UCSD-AML1 (cell line): Measurements from ENCODE around the gene KCNQ1OT1.

Source experiments
- DNase-seq: peaks from one replicate; lab custom pipeline; 2025; ENCODE audit not compliant: unreplicated experiment; lab: John Stamatoyannopoulos, UW

KCNQ1OT1 gene

DNA sequence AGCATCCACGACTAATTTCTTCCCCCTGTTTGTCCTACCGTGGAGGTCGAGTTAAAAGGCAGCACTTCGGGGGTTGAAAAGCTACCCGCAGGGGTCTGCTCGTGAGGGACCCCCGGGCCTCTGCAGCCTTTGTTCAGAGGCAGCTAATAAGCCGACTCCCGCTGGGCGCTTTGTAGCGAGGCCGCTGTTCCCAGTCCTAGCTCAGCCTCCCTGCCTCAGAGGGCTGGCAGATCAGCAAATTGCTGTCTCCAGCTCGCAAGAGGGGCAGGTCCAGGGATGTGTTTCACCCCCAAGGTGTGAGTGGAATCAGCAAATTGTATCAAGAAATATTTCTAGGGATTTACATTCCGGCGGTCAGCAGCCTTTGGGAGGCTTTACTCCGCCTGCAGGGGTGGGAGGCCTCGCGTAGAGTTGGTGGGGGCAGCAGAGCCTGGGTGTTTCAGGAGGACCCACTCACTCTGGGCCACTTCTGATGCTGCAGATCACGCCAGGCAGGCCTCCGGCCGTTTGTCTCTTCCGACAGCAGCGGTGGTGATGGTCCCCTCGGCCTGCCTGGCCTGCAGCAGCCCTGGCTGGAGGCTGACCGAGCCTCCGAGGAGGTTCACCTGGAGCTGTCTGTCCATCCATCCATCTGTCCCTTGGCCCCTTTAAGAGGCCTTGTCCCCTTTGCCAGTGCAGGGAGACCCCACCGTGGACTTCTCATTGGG, 21.6 kb upstream of the KCNQ1OT1 start:
- DNase-seq, result no peak

DNA sequence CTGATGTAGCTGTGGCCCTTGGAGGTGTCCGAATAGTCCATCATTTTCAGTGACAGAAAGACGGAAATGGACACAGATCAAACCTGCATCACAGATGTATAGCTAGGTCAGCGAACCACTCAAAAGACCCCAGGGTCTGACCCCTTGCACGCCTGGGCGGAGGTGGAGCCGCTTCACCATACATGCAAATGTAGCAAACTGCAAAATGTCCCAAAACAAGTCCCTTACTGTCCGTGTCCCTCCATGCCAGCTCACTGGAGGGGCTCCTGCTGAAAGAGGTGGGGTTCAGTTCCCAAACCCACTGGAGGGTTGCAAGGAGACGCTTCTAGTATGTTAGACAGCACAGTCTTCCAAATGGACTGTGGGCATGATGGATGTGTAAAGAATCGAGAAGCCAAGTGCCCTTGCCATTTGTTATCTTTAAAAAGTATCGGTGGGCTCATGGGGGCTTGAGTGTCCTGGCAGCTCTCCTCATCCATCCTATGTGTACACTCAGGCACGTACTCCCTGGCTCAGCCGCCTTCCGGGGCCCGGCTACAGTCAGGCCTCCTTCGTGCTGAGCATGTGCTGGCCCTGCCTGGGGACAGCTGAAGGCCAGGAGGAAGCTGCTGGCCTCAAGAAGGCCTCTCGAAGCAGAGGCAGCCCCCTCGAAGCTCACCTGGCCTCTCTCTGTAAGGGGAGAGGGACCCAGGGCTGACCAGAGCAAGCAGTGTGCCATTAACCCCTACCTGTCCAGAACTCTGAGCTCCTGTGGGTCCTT, 20.2 kb upstream of the KCNQ1OT1 start:
- no peak for DNase-seq

DNA sequence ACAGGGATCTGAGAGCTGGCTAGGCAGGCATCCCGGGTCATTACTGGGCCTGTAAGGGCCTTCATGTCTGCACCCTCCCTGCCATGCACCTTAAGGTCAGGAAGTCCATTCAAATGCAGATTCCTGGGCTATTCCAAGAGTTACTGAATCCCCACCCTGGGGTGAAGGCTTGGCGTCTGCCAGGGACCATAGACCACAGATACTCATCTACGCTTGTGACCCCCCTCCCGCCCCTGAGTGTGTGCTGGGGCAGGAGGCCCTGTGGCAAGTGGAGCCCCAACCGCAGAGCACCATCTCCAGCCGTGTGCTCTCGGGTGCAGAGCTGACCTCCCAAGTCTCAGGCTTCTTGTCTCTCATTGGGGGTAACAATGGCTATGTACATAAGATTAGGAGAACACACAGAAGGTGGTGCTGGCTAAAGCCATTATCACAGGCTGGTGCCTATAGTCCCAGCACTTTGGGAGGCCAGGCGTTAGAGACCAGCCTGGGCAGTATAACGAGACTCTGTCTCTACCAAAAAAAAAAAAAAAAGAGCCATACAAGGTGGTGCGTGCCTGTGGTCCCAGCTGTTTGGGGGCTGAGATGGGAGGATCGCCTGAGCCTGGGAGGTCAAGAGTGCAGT, 19.1 kb upstream of the KCNQ1OT1 start:
- no peak for DNase-seq

DNA sequence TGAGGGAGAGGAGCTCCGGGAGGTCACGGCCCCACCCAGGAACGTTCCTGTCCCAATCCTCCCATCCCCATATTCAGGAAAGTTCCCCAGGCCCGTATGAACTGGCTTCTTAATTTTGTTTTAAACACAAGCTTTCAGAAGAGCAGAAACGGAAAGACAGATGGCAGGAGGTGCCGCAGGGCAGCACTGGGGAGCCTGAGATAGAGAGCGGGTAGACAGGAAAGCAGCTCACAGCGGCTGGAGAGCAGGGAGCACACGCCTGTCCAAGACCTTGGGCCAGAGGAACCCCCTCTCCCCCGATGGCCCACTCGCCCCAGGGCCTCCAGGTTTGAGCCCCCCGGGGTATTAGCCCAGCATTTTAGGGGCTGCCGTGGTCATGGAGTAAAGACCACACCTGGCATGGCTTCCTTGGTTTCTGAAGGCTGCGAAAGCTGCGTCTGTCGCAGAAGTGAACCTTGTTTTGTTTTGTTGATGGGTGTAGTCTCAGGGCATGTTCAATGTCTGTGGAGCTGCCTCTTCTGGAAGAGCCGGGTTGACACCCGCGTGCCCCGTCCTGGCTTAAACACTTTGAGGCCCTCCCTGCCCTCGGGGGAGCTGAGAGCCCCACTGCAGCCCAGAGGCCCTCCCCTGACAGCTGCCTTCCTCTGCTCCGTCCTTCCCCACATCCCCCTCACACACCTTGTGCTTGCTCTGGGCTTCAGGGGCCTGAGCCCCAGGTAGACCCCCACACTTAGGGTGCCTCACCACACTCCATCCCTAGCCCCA, 17.9 kb upstream of the KCNQ1OT1 start:
- no peak for DNase-seq

DNA sequence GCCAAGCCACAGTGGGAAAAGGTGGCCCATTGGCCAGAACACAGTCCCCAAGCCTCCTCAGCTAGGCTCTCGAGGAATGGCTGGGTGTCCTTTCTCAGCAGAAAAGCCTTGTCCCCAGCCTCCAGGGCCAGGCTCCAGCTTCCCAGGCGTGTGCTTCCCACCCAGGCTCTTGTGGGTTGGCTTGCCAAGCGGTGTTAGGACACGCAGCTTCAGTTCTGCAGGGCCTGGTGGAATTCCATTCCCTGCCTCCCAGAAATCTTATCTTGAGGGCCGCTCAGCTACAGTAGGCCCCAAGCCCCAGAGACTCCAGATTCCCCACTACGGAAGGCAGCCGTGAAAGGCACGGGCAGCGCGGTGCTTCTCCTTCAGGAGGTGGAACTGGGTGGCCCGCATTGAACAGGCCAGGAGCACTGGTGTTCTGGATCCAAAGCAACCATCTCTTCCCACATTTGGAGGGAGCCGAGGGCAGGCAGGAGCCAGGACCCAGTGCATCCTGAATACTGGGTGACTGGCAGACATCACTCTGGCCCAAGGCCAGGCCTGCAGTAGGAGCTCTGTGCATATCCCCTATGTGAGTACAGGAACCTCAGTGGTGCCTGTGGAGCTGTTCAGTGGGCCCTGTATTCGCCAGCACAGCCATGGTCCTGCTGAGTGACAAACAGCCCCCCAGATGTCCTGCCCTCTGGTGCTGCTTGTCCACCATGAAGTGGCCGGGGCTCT, 16.7 kb upstream of the KCNQ1OT1 start:
- DNase-seq, result no peak

DNA sequence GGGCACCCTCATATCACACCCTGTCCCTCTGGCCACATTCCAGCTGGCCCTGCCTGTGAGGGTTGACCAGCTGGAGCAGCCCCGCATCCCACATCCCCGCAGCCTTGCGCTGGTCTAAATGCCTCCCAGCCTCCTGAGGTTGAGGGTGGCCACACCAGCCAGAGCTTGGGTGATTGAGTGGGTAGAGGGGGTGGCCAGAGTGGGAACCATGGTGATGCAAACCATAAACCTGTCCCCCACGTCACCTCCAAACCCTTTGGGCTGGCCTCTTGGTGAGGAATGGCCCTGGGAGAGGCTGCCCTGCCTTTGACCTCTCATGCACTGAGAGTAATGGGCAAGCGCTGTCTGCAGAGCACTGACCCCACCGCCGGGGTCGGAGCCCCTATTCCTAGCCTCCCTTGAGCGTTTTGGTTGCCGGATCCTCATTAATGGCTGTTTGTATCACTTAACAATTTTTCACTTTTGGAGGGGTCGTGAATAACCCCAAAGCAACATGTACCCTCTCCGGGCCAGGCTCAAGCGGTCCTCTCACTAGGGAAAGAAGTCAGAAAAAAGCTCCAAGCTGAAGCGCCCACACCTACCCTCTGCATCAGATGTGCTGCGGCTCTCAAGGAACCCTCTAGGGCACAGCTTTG, 16.0 kb upstream of the KCNQ1OT1 start:
- DNase-seq, result no peak

DNA sequence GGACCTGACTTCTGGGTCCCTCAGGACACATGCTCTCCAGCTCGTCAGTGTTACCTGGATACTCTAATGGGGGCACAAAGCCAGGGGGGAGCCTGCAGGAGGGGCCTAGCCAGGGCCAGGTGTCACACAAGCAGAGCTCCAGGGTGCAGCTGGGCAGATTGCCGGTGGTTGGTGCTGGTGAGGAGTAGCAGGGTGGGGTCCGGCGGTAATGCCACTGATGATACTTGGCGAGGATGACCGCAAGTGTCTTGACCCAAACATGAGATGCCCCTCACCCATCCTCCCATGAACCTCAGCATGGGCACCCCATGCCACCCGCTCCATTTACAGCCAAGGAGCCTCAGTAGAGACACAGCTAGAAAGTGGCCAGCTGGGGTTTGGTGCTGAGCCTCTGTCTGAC, 15.1 kb upstream of the KCNQ1OT1 start:
- DNase-seq, result no peak

DNA sequence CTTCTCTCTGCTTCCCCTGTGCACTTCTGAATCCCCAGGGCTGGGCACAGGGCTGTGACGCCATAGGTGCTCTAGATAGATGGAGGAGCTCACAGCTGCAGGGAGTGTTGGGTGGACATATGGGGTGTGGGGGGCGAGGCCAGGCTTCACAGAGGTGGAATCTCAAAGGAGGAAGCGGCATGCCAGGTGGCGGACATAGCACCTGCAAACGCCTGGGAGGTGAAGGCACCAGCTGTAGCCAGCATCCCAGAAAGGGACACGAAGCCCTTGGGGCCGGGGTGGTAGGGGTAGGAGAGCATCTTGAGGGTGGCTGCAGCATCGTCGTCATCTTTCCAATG, 14.6 kb upstream of the KCNQ1OT1 start:
- DNase-seq, result no peak

DNA sequence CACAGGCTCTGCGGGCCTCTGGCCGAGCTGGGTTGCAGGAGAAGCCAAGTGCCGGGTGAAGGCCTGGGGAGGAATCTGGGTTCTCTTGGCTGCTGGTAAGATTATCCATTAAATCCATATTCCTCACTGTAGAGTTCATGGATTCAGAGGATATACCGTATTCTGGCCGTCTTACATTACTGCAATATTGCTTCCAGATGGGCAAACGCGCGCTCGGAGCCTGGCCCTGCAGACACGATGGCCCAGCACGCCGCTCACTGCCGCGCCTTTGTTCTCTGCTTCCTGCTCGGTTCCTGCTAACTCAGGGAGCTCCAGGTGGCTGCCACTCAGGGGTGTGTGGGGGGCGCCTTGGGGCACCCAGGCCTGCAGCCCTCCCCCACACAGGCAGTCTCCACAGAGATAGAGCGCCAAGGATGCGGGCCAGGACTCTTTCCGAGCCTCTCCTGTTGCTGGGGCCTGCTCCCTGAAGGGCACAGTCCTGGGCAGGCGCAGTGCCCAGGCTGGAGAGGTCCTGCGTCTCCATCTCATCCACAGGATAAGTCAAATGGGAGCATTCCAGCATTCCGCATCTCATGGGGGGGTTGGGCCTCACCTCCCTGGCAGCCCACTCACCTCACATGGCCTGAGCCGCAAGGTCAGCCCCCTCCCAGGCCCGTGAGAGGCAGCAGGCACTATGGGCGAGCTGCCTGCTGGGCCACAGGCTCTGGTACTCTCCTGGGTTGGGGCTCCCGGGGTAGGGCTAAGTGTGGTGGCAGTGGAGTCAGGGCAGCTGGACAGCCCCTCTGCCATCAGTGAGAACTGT, 14.1 kb upstream of the KCNQ1OT1 start:
- DNase-seq, result no peak

DNA sequence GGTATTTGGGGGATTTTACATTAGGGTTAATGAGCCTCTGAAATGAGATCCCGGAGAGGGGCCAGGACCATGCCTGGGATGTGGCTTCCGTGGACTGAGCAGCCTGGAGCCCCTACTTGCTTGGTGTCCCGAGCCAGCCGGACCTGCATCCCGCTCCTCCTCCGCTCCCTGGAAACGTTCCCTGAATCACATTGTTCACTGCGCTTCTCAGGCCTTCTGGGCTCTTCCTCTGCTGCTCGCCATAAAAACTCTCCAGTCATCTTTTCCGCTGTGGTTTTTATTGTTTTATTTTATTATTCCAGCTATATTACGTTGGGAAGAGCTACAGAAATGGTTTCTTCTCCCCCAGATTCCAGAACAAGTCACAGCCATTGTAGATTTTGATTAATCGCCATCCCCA, 13.3 kb upstream of the KCNQ1OT1 start:
- no peak for DNase-seq

DNA sequence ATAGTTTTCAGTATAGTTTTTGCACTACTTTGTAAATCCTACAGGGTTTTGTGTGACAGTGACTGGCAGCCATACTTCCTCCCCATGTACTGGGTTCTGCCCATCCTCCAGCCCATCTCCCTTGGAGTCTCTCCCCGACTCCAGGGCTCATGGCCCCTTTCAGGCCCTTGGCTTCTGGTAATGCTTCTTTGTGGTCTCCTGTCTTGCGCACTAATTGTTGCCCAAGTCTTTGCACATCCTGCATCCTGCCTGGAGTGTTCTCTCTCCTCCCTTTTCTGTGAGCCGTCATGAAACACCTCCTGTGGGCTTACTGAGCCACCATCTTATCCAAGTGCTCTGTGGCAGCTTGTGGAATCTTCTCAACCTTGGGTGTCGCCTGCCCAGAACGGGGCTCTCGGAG, 11.4 kb upstream of the KCNQ1OT1 start:
- DNase-seq, result no peak

DNA sequence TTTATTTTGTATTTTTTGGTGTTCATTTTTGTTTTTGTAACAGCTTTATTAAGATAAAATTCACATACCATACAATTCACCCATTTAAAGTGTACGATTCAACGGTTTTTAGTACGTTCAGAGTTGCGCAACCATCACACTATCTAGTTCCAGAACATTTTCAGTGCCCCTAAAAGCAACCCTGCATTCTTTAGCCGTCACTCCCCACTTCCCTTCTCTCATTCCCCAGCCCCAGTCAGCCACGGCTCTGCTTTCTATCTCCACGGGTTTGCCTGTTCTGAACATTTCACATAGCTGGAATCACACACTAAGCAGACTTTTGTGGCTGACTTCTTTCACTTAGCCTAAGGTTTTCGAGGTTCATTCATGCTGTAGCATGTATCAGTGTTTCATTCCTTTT, 9.6 kb upstream of the KCNQ1OT1 start:
- DNase-seq, result no peak

DNA sequence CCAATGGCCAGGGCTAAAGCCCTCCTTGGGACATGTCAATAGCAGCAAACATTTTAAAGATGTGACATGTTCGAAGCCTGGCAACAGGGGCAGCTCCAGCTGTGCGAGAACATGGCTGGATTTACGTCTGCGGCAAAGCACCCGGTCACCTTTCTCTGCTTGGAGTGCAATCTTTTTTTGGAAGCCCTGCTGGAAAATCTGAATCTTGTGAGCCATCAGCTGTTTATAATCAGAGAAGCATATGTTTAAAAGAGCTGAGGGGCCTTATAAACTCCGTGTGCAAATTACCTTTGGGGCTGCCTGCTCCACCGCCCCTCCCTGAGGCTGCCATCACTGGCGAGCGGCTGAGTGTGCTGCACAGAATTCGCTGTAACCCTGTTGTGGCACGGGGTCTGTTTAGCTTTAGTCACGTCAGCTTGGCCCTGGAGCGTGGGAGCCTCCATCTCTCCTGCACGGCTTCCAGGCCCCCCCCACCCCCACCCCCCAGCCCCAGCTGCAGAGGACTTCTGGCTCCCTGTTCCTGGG, 9.0 kb upstream of the KCNQ1OT1 start:
- no peak for DNase-seq

DNA sequence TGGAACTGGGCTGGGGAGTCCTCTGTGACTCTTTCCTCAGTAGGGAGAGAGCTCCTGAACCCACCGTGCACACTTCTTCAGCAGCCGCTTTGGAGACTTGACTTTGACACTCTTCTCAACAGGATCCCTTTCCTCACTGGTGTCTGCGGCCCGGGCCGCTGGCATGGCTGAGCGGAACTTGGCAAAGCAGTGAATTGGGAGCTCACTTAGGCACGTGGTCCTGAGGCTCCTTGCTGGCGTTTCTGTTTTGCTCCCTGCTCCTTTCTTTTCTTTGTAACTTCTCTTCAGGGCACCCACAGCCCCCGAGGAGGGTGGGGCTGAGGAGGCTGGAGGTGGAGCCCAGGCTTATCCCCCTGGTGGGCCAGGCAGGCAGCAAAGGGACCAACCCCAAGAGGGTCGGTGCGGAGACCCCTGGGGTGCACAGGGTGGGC, 8.4 kb upstream of the KCNQ1OT1 start:
- no peak for DNase-seq

DNA sequence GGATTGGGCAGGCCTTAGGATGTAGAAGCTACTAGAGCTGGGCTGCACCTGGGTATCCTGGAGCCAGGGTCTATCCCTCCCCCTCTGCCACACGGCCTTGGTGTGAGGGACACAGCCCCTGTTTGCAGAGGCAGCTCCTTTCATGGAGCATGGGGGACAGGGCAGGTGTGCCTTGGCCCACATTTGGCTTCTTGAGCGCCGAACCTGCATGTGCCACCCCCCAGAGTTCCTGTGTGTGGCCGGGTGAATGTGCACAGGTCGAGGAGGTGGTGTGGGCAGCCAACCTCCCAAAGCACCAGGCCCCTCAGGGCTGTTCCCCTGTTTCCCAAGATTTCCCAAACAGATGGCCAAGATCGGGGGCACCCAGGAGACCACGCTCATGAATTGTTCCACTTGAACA, 7.9 kb upstream of the KCNQ1OT1 start:
- DNase-seq, result no peak

DNA sequence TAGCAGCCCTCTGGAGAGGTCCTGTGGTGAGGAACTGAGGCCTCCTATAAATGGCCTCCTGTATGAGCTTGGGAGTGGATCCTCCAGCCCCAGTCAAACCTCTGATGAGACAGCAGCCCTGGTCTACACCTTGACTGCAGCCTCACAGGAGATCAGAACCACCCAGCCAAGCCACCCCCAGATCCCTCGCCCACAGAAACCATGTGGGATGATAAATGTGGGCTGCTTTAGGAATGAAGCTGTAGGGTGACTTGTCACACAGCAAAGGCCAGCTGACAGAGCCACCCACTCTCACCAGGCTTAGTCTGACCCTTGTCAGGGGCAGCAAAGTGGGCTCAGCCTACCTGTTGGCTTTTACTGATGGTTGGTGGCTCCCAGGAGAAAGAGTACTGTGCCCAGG, 6.5 kb upstream of the KCNQ1OT1 start:
- DNase-seq, result no peak

DNA sequence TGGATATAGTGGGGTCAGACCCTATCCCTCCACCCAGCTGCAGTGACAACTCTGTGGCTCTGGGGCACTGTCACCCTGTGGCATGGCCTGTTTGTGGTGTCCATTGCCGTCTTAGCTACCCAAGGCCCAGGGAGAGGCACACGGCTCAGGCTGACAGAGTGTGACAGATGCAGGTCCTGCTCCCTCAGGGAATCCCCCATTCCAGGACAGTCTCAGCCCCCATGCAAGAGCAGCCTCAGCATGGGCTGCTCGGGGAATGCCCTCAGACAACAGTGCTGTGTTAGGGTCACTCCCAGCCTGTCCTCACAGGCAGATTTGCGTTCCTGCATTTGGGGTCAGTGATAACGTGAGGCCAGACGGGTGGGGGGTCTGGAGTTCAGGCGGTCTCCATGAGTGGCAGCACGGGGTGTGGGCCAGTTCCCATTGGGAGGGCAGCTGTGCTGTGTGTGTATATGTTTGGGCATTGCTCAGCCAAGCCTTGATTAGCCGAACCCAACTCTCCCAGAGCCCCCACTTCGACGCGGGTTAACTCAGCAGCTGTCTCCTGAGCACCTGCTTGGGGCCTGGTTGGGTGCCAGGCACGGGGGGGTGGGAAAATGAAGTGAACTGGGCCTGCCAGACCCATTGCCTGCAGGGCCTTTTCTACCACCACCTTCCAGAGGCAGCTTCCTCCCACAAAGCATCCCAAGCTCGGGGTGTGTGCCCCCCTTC, 5.3 kb upstream of the KCNQ1OT1 start:
- DNase-seq, result no peak

DNA sequence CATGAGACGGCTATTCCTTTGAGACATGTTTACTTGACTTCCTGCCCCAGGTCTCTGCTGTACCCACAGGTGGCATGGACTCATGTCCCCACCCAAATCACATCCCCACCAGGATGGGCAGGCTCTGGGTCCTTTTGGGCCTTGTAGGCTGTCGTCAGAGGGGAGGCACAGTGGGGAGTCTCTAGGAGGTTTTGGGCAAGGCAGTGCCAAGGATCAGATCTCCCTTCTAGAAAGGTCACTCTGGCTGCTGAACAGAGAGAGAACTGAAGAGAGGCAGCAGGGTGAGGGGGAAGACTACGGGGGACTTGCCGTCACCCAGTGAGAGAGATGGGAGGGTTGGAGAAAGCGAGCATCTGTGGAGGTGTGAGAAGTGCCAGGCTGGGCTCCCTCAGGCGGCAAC, 4.6 kb upstream of the KCNQ1OT1 start:
- DNase-seq, result no peak
